HepG2 (cell line): ENCODE measurements around the gene CNOT8. TPM values are rescaled to one million over a fixed set of nuclear protein-coding genes. Genes with fewer than 3 reads are reported as not detected.
A peak's percentile ranks its signal among the peaks of the same experiment; 100 is the strongest.

ENCODE experiments used
- ATF4 ChIP-seq, 2 experiments: fragments of 450-650 bp in 1 of 2; sonication (generic) in 1 of 2; formaldehyde crosslinking; IDR thresholded peaks; 2 replicates each; pipeline versions ENCODE4 v1.5.0 to v1.8.0; 2020 to 2022; ENCODE audit warnings: mild to moderate bottlenecking in 1 of 2, missing genetic modification reagents in 1 of 2
- HCFC1 ChIP-seq: fragments of 150-350 bp; IDR thresholded peaks from 2 replicates; pipeline ENCODE4 v1.6.1; 2014; ENCODE audit warnings: low read depth, low read length
- HOXA5 ChIP-seq: sonication (generic); formaldehyde crosslinking; IDR thresholded peaks from 2 replicates; pipeline ENCODE4 v1.4.0; 2020; ENCODE audit warnings: missing genetic modification reagents
- KMT2A ChIP-seq: sonication (generic); formaldehyde crosslinking; IDR thresholded peaks from 2 replicates; pipeline ENCODE4 v1.4.0; 2020; ENCODE audit warnings: missing genetic modification reagents
- MAFF ChIP-seq: IDR thresholded peaks from 2 replicates; pipeline ENCODE4 v1.6.1; 2011; ENCODE audit warnings: low read depth, low read length, improper control_type of control experiment
- MATR3 ChIP-seq: sonication (generic); formaldehyde crosslinking; IDR thresholded peaks from 2 replicates; pipeline ENCODE4 v1.4.0; 2020; ENCODE audit warnings: missing genetic modification reagents
- NCOA1 ChIP-seq: sonication (generic); formaldehyde crosslinking; IDR thresholded peaks from 2 replicates; pipeline ENCODE4 v1.9.0; 2021; ENCODE audit warnings: missing genetic modification reagents
- NFRKB ChIP-seq: fragments of 450-650 bp; IDR thresholded peaks from 2 replicates; pipeline ENCODE4 v1.6.1; 2017
- RARG ChIP-seq: sonication (generic); formaldehyde crosslinking; IDR thresholded peaks from 2 replicates; pipeline ENCODE4 v1.4.0; 2020; ENCODE audit warnings: low read depth, mild to moderate bottlenecking, missing genetic modification reagents
- SAP130 ChIP-seq: IDR thresholded peaks from 2 replicates; pipeline ENCODE4 v1.6.1; 2016; ENCODE audit warnings: low read depth
- SIX1 ChIP-seq: sonication (generic); formaldehyde crosslinking; IDR thresholded peaks from 2 replicates; pipeline ENCODE4 v1.4.0; 2020; ENCODE audit warnings: missing genetic modification reagents, borderline replicate concordance
- TEAD2 ChIP-seq: sonication (generic); formaldehyde crosslinking; IDR thresholded peaks from 2 replicates; pipeline ENCODE4 v1.9.0; 2021; ENCODE audit warnings: missing genetic modification reagents
- THRA ChIP-seq: sonication (generic); formaldehyde crosslinking; IDR thresholded peaks from 2 replicates; pipeline ENCODE4 v1.4.0; 2020; ENCODE audit warnings: missing genetic modification reagents, borderline replicate concordance
- TRIM22 ChIP-seq: fragments of 450-650 bp; IDR thresholded peaks from 2 replicates; pipeline ENCODE4 v1.6.1; 2017
- ZBTB7B ChIP-seq: sonication (generic); formaldehyde crosslinking; IDR thresholded peaks from 2 replicates; pipeline ENCODE4 v1.4.0; 2020; ENCODE audit warnings: missing genetic modification reagents
- ZFP90 ChIP-seq: sonication (generic); formaldehyde crosslinking; IDR thresholded peaks from 2 replicates; pipeline ENCODE4 v1.8.0; 2022; ENCODE audit warnings: missing genetic modification reagents, mild to moderate bottlenecking, inconsistent platforms, borderline replicate concordance
- ZMYM2 ChIP-seq: sonication (generic); formaldehyde crosslinking; IDR thresholded peaks from 2 replicates; pipeline ENCODE4 v1.8.0; 2022; ENCODE audit warnings: mild to moderate bottlenecking, missing genetic modification reagents
- ZNF101 ChIP-seq: sonication (generic); formaldehyde crosslinking; IDR thresholded peaks from 2 replicates; pipeline ENCODE4 v1.4.0; 2020; ENCODE audit warnings: mild to moderate bottlenecking, low read depth, missing genetic modification reagents, borderline replicate concordance
- ZNF367 ChIP-seq: sonication (generic); formaldehyde crosslinking; IDR thresholded peaks from 2 replicates; pipeline ENCODE4 v1.4.0; 2020; ENCODE audit warnings: missing genetic modification reagents, borderline replicate concordance
- ZNF382 ChIP-seq: sonication (generic); formaldehyde crosslinking; IDR thresholded peaks from 2 replicates; pipeline ENCODE4 v1.5.0; 2020; ENCODE audit warnings: missing genetic modification reagents, mild to moderate bottlenecking, borderline replicate concordance
- ZNF513 ChIP-seq: sonication (generic); formaldehyde crosslinking; conservative IDR thresholded peaks from 2 replicates; pipeline ENCODE4 v1.5.0; 2020; ENCODE audit warnings: missing genetic modification reagents
- ZNF629 ChIP-seq: sonication (generic); formaldehyde crosslinking; conservative IDR thresholded peaks from 2 replicates; pipeline ENCODE4 v1.5.0; 2020; ENCODE audit warnings: missing genetic modification reagents
- ZNF747 ChIP-seq: sonication (generic); formaldehyde crosslinking; IDR thresholded peaks from 2 replicates; pipeline ENCODE4 v1.8.1; 2023; ENCODE audit warnings: missing genetic modification reagents, mild to moderate bottlenecking, borderline replicate concordance
- ZNF781 ChIP-seq: sonication (generic); formaldehyde crosslinking; IDR thresholded peaks from 2 replicates; pipeline ENCODE4 v1.5.1; 2020; ENCODE audit warnings: borderline replicate concordance, mild to moderate bottlenecking, missing genetic modification reagents; ENCODE audit errors: not compliant biosample characterization
- ZSCAN25 ChIP-seq: sonication (generic); formaldehyde crosslinking; IDR thresholded peaks from 2 replicates; pipeline ENCODE4 v1.8.0; 2022; ENCODE audit warnings: mild to moderate bottlenecking, missing genetic modification reagents
- polyA plus RNA-seq, 8 experiments: library from polyadenylated mRNA; depleted of rRNA in 3 of 8; stranded (reverse) in 7 of 8; unstranded in 1 of 8; fragments of >200 nt; fragmentation: Illumina TruSeq in 4 of 8; extraction: Trizol in 4 of 8; gene quantifications; 2 replicates each; pipeline versions ENCODE4 v1.2.1 to v1.2.3, GENCODE V29; 2011 to 2016; ENCODE audit warnings: low read depth in 4 of 8, missing spikeins in 1 of 8, mixed read lengths in 1 of 8; ENCODE audit not compliant: insufficient read depth in 1 of 8
- total RNA-seq, 5 experiments: library from RNA; depleted of rRNA; stranded (reverse); fragments of >200 nt; fragmentation: Illumina TruSeq; extraction: Trizol; gene quantifications; 2 replicates each; pipeline ENCODE4 v1.2.3, GENCODE V29; 2016; ENCODE audit warnings: low read depth in 1 of 5

Gene CNOT8
- total and polyA plus RNA-seq, 2 of the 13 experiments (the other 11 are each of a cell fraction or from before 2014, with no cell fraction given): 37.1 to 74.9 TPM

- TF ChIP-seq ZSCAN25 (CRISPR knock-in tag) (no peak), MAFF (peak; percentile 95), ZNF513 (CRISPR knock-in tag) (no peak), HOXA5 (no peak; the same call in 1 of the 2 replicates), ATF4 (CRISPR knock-in tag; IDR thresholded peaks at IDR 0.05) (peak in 1 of 2 experiments; percentile 36; a peak in 1 of 4 replicates), ZNF747 (CRISPR knock-in tag) (peak; percentile 84; the same call in 1 of the 2 replicates), ZNF629 (CRISPR knock-in tag) (peak; percentile 24; the same call in 1 of the 2 replicates), KMT2A (CRISPR knock-in tag) (no peak), NFRKB (no peak), ZNF781 (CRISPR knock-in tag) (no peak), TRIM22 (no peak), ZFP90 (no peak), SIX1 (CRISPR knock-in tag) (peak; percentile 77; the same call in 1 of the 2 replicates), TEAD2 (CRISPR knock-in tag) (no peak), ZNF367 (no peak), ZBTB7B (CRISPR knock-in tag) (peak; percentile 77; the same call in 1 of the 2 replicates), RARG (CRISPR knock-in tag) (0 out of 2 replicates have a peak, but pooled peaks have one; percentile 60), ZMYM2 (CRISPR knock-in tag) (no peak), SAP130 (peak; percentile 89), ZNF101 (CRISPR knock-in tag) (no peak), MATR3 (CRISPR knock-in tag) (no peak), HCFC1 (no peak), NCOA1 (no peak), ZNF382 (CRISPR knock-in tag) (no peak), THRA (peak; percentile 86)
Measured at GRCh38 chr5:154842689-154843530, 15.5 kb upstream of the CNOT8 start (continued).
